ENCODE results near the gene NRL. TPM values are rescaled to one million over a fixed set of nuclear protein-coding genes. Genes with fewer than 3 reads are reported as not detected.

NRL gene
- polyA plus RNA-seq, 1 donor (not counting 4 experiments of a cell fraction or from before 2014, with no cell fraction given) = 0.29 TPM

- TF ChIP-seq, protein P1, sequence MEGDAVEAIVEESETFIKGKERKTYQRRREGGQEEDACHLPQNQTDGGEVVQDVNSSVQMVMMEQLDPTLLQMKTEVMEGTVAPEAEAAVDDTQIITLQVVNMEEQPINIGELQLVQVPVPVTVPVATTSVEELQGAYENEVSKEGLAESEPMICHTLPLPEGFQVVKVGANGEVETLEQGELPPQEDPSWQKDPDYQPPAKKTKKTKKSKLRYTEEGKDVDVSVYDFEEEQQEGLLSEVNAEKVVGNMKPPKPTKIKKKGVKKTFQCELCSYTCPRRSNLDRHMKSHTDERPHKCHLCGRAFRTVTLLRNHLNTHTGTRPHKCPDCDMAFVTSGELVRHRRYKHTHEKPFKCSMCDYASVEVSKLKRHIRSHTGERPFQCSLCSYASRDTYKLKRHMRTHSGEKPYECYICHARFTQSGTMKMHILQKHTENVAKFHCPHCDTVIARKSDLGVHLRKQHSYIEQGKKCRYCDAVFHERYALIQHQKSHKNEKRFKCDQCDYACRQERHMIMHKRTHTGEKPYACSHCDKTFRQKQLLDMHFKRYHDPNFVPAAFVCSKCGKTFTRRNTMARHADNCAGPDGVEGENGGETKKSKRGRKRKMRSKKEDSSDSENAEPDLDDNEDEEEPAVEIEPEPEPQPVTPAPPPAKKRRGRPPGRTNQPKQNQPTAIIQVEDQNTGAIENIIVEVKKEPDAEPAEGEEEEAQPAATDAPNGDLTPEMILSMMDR (optimal IDR thresholded peaks at IDR 0.05 in 1 of 3, IDR thresholded peaks at IDR 0.05 in 1 of 3, conservative IDR thresholded peaks at IDR 0.05 in 1 of 3; ENCODE audit: extremely low read depth in 1 of 3, insufficient read depth in 2 of 3, low read length in 3 of 3) = no peak
- TF ChIP-seq EZH2 (IDR thresholded peaks at IDR 0.05; ENCODE audit: low read length) = no peak
- Histone ChIP-seq H3K4me1 (ENCODE audit: control insufficient read depth, extremely low read depth, insufficient read depth, low read length) (no peaks in the 10 kb centered on the region), H3K4me3 (ENCODE audit: control insufficient read depth in 2 of 3, extremely low read depth in 1 of 3, insufficient read depth in 2 of 3, low read depth in 1 of 3, low read length in 3 of 3) (no peak overlapping the region), H3K27ac (ENCODE audit: control insufficient read depth, insufficient read depth, low read length) (no peak overlapping the region), H4K20me1 (ENCODE audit: control insufficient read depth, extremely low read depth, insufficient read depth, low read length) (no peaks in the 10 kb centered on the region), H3K36me3 (ENCODE audit: control insufficient read depth in 2 of 2, extremely low read depth in 1 of 2, insufficient read depth in 2 of 2, low read length in 2 of 2) (peaks cover 24 to 33% of the 10 kb centered on the region in 2 experiments), H3K9me1 (ENCODE audit: control insufficient read depth, extremely low read depth, insufficient read depth, low read length) (no peaks in the 10 kb centered on the region), H3K4me2 (ENCODE audit: control insufficient read depth, extremely low read depth, insufficient read depth, low read depth, low read length) (no peak overlapping the region), H3K9me3 (ENCODE audit: control insufficient read depth, low read depth, low read length) (no peaks in the 10 kb centered on the region), H3K27me3 (ENCODE audit: control insufficient read depth, extremely low read depth, insufficient read depth, low read length) (no peaks in the 10 kb centered on the region), H3K79me2 (ENCODE audit: control insufficient read depth, insufficient read depth, low read length) (no peaks in the 10 kb centered on the region), H3K9ac (ENCODE audit: control insufficient read depth, extremely low read depth, insufficient read depth, low read length) (no peak overlapping the region), H2AFZ (ENCODE audit: control insufficient read depth, low read length) (no peak overlapping the region)
- FAIRE-seq (no peak), DNase-seq (ENCODE audit: low read depth, low spot score) (no peak)
- dilution Hi-C loops (cut with MboI; ENCODE audit: extremely low pct_ligation_motif_present, low sequenced_read_pairs) = no loop called here
These were observed 7.7 kb upstream of the NRL start for GRCh38 chr14:24122416-24122815.

DNA sequence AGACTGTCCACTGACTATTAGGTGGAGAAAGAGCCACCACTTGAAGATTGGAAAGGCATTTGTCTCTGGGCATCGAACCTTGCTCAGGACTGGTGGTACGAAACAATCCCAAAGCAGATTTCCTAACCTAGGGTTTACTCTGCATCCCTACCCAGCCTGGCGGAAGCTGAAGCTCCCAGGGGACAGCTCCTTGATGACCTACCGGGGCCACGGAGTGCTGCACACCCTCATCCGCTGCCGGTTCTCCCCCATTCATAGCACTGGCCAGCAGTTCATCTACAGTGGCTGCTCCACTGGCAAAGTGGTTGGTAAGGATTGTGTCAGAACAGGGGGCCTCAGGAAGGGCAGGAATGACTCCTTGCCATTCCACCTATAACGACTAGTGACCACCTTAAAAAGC, 6.5 kb upstream of the NRL start:
- no peak overlapping the region for H2AFZ ChIP-seq (ENCODE audit: control insufficient read depth, low read length)
- no peaks in the 10 kb centered on the region for H3K79me2 ChIP-seq (ENCODE audit: control insufficient read depth, insufficient read depth, low read length)
- peaks cover under 1% of the 10 kb centered on the region for H3K4me1 ChIP-seq (ENCODE audit: control insufficient read depth, extremely low read depth, insufficient read depth, low read length)
- no peak overlapping the region for H3K4me2 ChIP-seq (ENCODE audit: control insufficient read depth, extremely low read depth, insufficient read depth, low read depth, low read length)
- TF ChIP-seq EZH2 (IDR thresholded peaks at IDR 0.05; ENCODE audit: low read length) = no peak
- TF ChIP-seq, protein P1 (optimal IDR thresholded peaks at IDR 0.05 in 1 of 3, IDR thresholded peaks at IDR 0.05 in 1 of 3, conservative IDR thresholded peaks at IDR 0.05 in 1 of 3; ENCODE audit: extremely low read depth in 1 of 3, insufficient read depth in 2 of 3, low read length in 3 of 3) = no peak
- peaks cover 24 to 35% of the 10 kb centered on the region in 2 experiments for H3K36me3 ChIP-seq (ENCODE audit: control insufficient read depth in 2 of 2, extremely low read depth in 1 of 2, insufficient read depth in 2 of 2, low read length in 2 of 2)
- no peaks in the 10 kb centered on the region for H3K9me3 ChIP-seq (ENCODE audit: control insufficient read depth, low read depth, low read length)
- H3K9me1 ChIP-seq (ENCODE audit: control insufficient read depth, extremely low read depth, insufficient read depth, low read length) = no peaks in the 10 kb centered on the region
- no peak overlapping the region for H3K9ac ChIP-seq (ENCODE audit: control insufficient read depth, extremely low read depth, insufficient read depth, low read length)
- H3K4me3 ChIP-seq (ENCODE audit: control insufficient read depth in 2 of 3, extremely low read depth in 1 of 3, insufficient read depth in 2 of 3, low read depth in 1 of 3, low read length in 3 of 3) = no peak overlapping the region
- no peak overlapping the region for H3K27ac ChIP-seq (ENCODE audit: control insufficient read depth, insufficient read depth, low read length)
- DNase-seq (ENCODE audit: low read depth, low spot score) (no peak), FAIRE-seq (no peak)
- no peaks in the 10 kb centered on the region for H4K20me1 ChIP-seq (ENCODE audit: control insufficient read depth, extremely low read depth, insufficient read depth, low read length)
- dilution Hi-C loops (cut with MboI; ENCODE audit: extremely low pct_ligation_motif_present, low sequenced_read_pairs) = no loop called here
- no peaks in the 10 kb centered on the region for H3K27me3 ChIP-seq (ENCODE audit: control insufficient read depth, extremely low read depth, insufficient read depth, low read length)

All from keratinocyte (primary cell).